DND-41 (cell line): ENCODE measurements around the gene CARD10.

Experiments used
- CTCF ChIP-seq: IDR thresholded peaks from 2 replicates; pipeline ENCODE4 v1.5.1; 2012; ENCODE audit warnings: borderline replicate concordance, low read length, moderate library complexity, mild to moderate bottlenecking; ENCODE audit not compliant: poor library complexity, severe bottlenecking; ENCODE audit errors: extremely low read depth
- EZH2 ChIP-seq: IDR thresholded peaks from 3 replicates; pipeline ENCODE4 v1.6.1; 2012; ENCODE audit warnings: borderline replicate concordance, low read depth, mild to moderate bottlenecking, moderate library complexity, low read length, inconsistent platforms; ENCODE audit not compliant: severe bottlenecking

GRCh38 chr22:37535159-37535558 is 15.9 kb upstream of the CARD10 start:
- TF ChIP-seq CTCF: no peak
- TF ChIP-seq EZH2: no peak
